GM18517 (cell line): ENCODE measurements around the gene MBD5.

Source experiments
- ATAC-seq: cut with Tn5 transposase; IDR thresholded peaks from one replicate; pipeline ENCODE4 v1.9.1; 2021; ENCODE audit warnings: mild to moderate bottlenecking, moderate library complexity; ENCODE audit not compliant: unreplicated experiment

MBD5 gene

GRCh38 chr2:148513427-148513826, 492.5 kb downstream of the MBD5 start:
- ATAC-seq: no peak

- no peak for ATAC-seq
Observed at GRCh38 chr2:148515120-148515519, 494.2 kb downstream of the MBD5 start.

GRCh38 chr2:148515976-148516375, 495.1 kb downstream of the MBD5 start:
- ATAC-seq: no peak

- no peak for ATAC-seq
Observed at GRCh38 chr2:148517296-148517695, 496.4 kb downstream of the MBD5 start.

GRCh38 chr2:148517822-148518221, 496.9 kb downstream of the MBD5 start:
- ATAC-seq: no peak

- ATAC-seq: no peak
Observed at GRCh38 chr2:148519013-148519412, 498.1 kb downstream of the MBD5 start.

- ATAC-seq: no peak
Observed at GRCh38 chr2:148521181-148521580, 500.3 kb downstream of the MBD5 start.

- no peak for ATAC-seq
Observed at GRCh38 chr2:148523315-148523714, 502.4 kb downstream of the MBD5 start.

- no peak for ATAC-seq
Observed at GRCh38 chr2:148524519-148524919, 503.6 kb downstream of the MBD5 start.

- ATAC-seq: no peak
Observed at GRCh38 chr2:148525130-148525529, 504.2 kb downstream of the MBD5 start.

GRCh38 chr2:148526509-148527346, 505.8 kb downstream of the MBD5 start:
- ATAC-seq: no peak

GRCh38 chr2:148527488-148528340, 506.8 kb downstream of the MBD5 start:
- ATAC-seq: no peak

- ATAC-seq: no peak
Observed at GRCh38 chr2:148528356-148529064, 507.6 kb downstream of the MBD5 start.

- no peak for ATAC-seq
Observed at GRCh38 chr2:148529745-148530144, 508.9 kb downstream of the MBD5 start.

GRCh38 chr2:148530350-148530749, 509.5 kb downstream of the MBD5 start:
- ATAC-seq: no peak

- no peak for ATAC-seq
Observed at GRCh38 chr2:148531235-148531634, 510.3 kb downstream of the MBD5 start.

- no peak for ATAC-seq
Observed at GRCh38 chr2:148531669-148532428, 511.0 kb downstream of the MBD5 start.

- ATAC-seq: no peak
Observed at GRCh38 chr2:148533004-148533403, 512.1 kb downstream of the MBD5 start.

- no peak for ATAC-seq
Observed at GRCh38 chr2:148533685-148534084, 512.8 kb downstream of the MBD5 start.

GRCh38 chr2:148534416-148535204, 513.7 kb downstream of the MBD5 start:
- ATAC-seq: no peak
